ENCODE measurements around the gene MAP4K1. TPM values are rescaled to one million over a fixed set of nuclear protein-coding genes. Genes with fewer than 3 reads are reported as not detected.

Gene MAP4K1
- total and polyA plus RNA-seq, 2 of the 13 experiments (the other 11 are each of a cell fraction or from before 2014, with no cell fraction given), result 0.24 to 0.89 TPM

GRCh38 chr19:38649305-38650171 lies 31.8 kb upstream of the MAP4K1 start (continued):
- TF ChIP-seq RXRA (CRISPR knock-in tag; IDR thresholded peaks at IDR 0.05) (0 out of 2 replicates have a peak, but pooled peaks have one; percentile 33), KAT8 (CRISPR knock-in tag; IDR thresholded peaks at IDR 0.05) (peak; percentile 37; the same call in 1 of the 2 replicates), KMT2A (CRISPR knock-in tag; IDR thresholded peaks at IDR 0.05) (peak; percentile 49; the same call in 1 of the 2 replicates), ZNF253 (CRISPR knock-in tag; IDR thresholded peaks at IDR 0.05; ENCODE audit: borderline replicate concordance) (no peak), ZNF761 (CRISPR knock-in tag; conservative IDR thresholded peaks at IDR 0.05) (peak; percentile 88), ZSCAN12 (CRISPR knock-in tag; IDR thresholded peaks at IDR 0.05) (no peak), U2AF1 (optimal IDR thresholded peaks at IDR 0.05; ENCODE audit: low read depth, low read length) (no peak), MTERF4 (CRISPR knock-in tag; IDR thresholded peaks at IDR 0.05) (peak; percentile 68; the same call in 1 of the 2 replicates), NONO (IDR thresholded peaks at IDR 0.05) (no peak), NONO (CRISPR knock-in tag; conservative IDR thresholded peaks at IDR 0.05) (0 out of 2 replicates have a peak, but pooled peaks have one; percentile 52), ZIK1 (CRISPR knock-in tag; IDR thresholded peaks at IDR 0.05; ENCODE audit: borderline replicate concordance, low read depth) (0 out of 2 replicates have a peak, but pooled peaks have one; percentile 37), PHF8 (CRISPR knock-in tag; IDR thresholded peaks at IDR 0.05) (peak; percentile 57), ELF1 (CRISPR knock-in tag; IDR thresholded peaks at IDR 0.05) (peak; percentile 56; the same call in 1 of the 2 replicates), ZSCAN9 (CRISPR knock-in tag; IDR thresholded peaks at IDR 0.05; ENCODE audit: borderline replicate concordance) (no peak), ADNP (CRISPR knock-in tag; IDR thresholded peaks at IDR 0.05) (no peak), AGO2 (optimal IDR thresholded peaks at IDR 0.05; ENCODE audit: low read depth, low read length) (peak; percentile 60), HMG20A (CRISPR knock-in tag; IDR thresholded peaks at IDR 0.05; ENCODE audit: borderline replicate concordance) (peak; percentile 41; the same call in 1 of the 2 replicates), LCORL (IDR thresholded peaks at IDR 0.05) (peak; percentile 74; the same call in 1 of the 2 replicates), LCORL (CRISPR knock-in tag; IDR thresholded peaks at IDR 0.05) (peak; percentile 68; the same call in 1 of the 2 replicates), NFKBIZ (CRISPR knock-in tag; IDR thresholded peaks at IDR 0.05) (no peak)
- TF ChIP-seq, protein P1, sequence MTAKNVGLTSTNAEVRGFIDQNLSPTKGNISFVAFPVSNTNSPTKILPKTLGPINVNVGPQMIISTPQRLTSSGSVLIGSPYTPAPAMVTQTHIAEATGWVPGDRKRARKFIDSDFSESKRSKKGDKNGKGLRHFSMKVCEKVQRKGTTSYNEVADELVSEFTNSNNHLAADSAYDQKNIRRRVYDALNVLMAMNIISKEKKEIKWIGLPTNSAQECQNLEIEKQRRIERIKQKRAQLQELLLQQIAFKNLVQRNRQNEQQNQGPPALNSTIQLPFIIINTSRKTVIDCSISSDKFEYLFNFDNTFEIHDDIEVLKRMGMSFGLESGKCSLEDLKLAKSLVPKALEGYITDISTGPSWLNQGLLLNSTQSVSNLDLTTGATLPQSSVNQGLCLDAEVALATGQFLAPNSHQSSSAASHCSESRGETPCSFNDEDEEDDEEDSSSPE (CRISPR knock-in tag; IDR thresholded peaks at IDR 0.05), result peak; percentile 49
- TF ChIP-seq, protein P2, sequence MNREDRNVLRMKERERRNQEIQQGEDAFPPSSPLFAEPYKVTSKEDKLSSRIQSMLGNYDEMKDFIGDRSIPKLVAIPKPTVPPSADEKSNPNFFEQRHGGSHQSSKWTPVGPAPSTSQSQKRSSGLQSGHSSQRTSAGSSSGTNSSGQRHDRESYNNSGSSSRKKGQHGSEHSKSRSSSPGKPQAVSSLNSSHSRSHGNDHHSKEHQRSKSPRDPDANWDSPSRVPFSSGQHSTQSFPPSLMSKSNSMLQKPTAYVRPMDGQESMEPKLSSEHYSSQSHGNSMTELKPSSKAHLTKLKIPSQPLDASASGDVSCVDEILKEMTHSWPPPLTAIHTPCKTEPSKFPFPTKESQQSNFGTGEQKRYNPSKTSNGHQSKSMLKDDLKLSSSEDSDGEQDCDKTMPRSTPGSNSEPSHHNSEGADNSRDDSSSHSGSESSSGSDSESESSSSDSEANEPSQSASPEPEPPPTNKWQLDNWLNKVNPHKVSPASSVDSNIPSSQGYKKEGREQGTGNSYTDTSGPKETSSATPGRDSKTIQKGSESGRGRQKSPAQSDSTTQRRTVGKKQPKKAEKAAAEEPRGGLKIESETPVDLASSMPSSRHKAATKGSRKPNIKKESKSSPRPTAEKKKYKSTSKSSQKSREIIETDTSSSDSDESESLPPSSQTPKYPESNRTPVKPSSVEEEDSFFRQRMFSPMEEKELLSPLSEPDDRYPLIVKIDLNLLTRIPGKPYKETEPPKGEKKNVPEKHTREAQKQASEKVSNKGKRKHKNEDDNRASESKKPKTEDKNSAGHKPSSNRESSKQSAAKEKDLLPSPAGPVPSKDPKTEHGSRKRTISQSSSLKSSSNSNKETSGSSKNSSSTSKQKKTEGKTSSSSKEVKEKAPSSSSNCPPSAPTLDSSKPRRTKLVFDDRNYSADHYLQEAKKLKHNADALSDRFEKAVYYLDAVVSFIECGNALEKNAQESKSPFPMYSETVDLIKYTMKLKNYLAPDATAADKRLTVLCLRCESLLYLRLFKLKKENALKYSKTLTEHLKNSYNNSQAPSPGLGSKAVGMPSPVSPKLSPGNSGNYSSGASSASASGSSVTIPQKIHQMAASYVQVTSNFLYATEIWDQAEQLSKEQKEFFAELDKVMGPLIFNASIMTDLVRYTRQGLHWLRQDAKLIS (CRISPR knock-in tag; IDR thresholded peaks at IDR 0.05), result peak; percentile 60; the same call in 1 of the 2 replicates
- TF ChIP-seq, protein P3, sequence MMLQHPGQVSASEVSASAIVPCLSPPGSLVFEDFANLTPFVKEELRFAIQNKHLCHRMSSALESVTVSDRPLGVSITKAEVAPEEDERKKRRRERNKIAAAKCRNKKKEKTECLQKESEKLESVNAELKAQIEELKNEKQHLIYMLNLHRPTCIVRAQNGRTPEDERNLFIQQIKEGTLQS (CRISPR knock-in tag; IDR thresholded peaks at IDR 0.05), result 0 out of 2 replicates have a peak, but pooled peaks have one; percentile 20

Data from HepG2 (cell line).